ENCODE measurements around the gene EPB41L1.

DNA sequence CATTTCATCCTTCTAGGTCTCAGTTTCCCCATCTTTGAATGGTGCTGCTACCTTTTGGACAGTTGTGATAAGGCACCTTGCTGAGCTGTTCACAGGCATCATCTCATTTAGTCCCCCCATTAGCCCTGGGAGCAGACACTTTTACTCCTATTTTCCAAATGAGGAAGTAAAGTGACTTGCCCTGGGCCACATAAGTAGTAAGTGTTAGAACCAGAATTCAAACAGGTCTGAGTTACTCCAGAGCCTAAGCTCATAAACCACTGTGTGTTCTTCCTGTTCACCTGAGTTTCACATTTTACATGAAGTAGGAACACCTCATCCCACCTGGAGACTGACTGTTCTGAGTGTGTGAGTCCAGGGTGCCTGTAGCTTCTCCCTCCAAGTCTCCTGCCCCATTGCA lies 43.5 kb upstream of the EPB41L1 start:
- TF ChIP-seq POLR2AphosphoS5 (IDR thresholded peaks at IDR 0.05; ENCODE audit: low read depth, low read length), result no peak
- no peak for TF ChIP-seq SIN3A (IDR thresholded peaks at IDR 0.05; ENCODE audit: borderline replicate concordance, insufficient read depth, low read length)
- TF ChIP-seq TAF1 (IDR thresholded peaks at IDR 0.05; ENCODE audit: borderline replicate concordance, insufficient read depth, low read length), result no peak
- TF ChIP-seq, protein P1, sequence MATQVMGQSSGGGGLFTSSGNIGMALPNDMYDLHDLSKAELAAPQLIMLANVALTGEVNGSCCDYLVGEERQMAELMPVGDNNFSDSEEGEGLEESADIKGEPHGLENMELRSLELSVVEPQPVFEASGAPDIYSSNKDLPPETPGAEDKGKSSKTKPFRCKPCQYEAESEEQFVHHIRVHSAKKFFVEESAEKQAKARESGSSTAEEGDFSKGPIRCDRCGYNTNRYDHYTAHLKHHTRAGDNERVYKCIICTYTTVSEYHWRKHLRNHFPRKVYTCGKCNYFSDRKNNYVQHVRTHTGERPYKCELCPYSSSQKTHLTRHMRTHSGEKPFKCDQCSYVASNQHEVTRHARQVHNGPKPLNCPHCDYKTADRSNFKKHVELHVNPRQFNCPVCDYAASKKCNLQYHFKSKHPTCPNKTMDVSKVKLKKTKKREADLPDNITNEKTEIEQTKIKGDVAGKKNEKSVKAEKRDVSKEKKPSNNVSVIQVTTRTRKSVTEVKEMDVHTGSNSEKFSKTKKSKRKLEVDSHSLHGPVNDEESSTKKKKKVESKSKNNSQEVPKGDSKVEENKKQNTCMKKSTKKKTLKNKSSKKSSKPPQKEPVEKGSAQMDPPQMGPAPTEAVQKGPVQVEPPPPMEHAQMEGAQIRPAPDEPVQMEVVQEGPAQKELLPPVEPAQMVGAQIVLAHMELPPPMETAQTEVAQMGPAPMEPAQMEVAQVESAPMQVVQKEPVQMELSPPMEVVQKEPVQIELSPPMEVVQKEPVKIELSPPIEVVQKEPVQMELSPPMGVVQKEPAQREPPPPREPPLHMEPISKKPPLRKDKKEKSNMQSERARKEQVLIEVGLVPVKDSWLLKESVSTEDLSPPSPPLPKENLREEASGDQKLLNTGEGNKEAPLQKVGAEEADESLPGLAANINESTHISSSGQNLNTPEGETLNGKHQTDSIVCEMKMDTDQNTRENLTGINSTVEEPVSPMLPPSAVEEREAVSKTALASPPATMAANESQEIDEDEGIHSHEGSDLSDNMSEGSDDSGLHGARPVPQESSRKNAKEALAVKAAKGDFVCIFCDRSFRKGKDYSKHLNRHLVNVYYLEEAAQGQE (IDR thresholded peaks at IDR 0.05; ENCODE audit: insufficient read depth in 1 of 2, low read depth in 2 of 2, low read length in 2 of 2), result no peak
- TF ChIP-seq FOXP2 (optimal IDR thresholded peaks at IDR 0.05; ENCODE audit: borderline replicate concordance, extremely low read depth, extremely low read length, insufficient read depth), result no peak

Data from PFSK-1 (cell line).